NCI-H748 treated with DMSO at 0.1 percent for 48 hours (cell line): ENCODE data around the gene TMIGD1.
A peak's percentile ranks its signal among the peaks of the same experiment; 100 is the strongest.

ENCODE experiments used
- DNase-seq: peaks from one replicate; lab custom pipeline; 2025; lab: John Stamatoyannopoulos, UW

Gene TMIGD1

GRCh38 chr17:30290696-30291542 is 42.9 kb downstream of the TMIGD1 start:
- peak; percentile 32 for DNase-seq

- DNase-seq = no peak
Observed at GRCh38 chr17:30290077-30290476, 43.8 kb downstream of the TMIGD1 start.

GRCh38 chr17:30279156-30279555 is 54.7 kb downstream of the TMIGD1 start:
- no peak for DNase-seq

GRCh38 chr17:30278032-30278431 is 55.8 kb downstream of the TMIGD1 start:
- peak; percentile 21 for DNase-seq

GRCh38 chr17:30275911-30276310 is 57.9 kb downstream of the TMIGD1 start:
- no peak for DNase-seq

- DNase-seq = no peak
Observed at GRCh38 chr17:30274887-30275286, 59.0 kb downstream of the TMIGD1 start.

GRCh38 chr17:30273373-30273772 is 60.5 kb downstream of the TMIGD1 start:
- no peak for DNase-seq

GRCh38 chr17:30271102-30271501 is 62.8 kb downstream of the TMIGD1 start:
- no peak for DNase-seq

GRCh38 chr17:30267625-30268024 is 66.2 kb downstream of the TMIGD1 start:
- no peak for DNase-seq
